ENCODE data around the gene EPHA2. TPM values are rescaled to one million over a fixed set of nuclear protein-coding genes. Genes with fewer than 3 reads are reported as not detected.

EPHA2 gene
- total RNA-seq, 1 donor from 2014 or later, result 44.8 TPM

- no peak for TF ChIP-seq CTCF (IDR thresholded peaks at IDR 0.05)
- peaks cover 45% of the 10 kb centered on the region for H3K4me1 ChIP-seq
- ATAC-seq (peak; percentile 86), DNase-seq (peak; percentile 90)
- intact Hi-C loops (cut with DNase I), result no loop called here
- H3K27ac ChIP-seq, result peak overlapping the region; percentile 85
- no peaks in the 10 kb centered on the region for H3K9me3 ChIP-seq
- no peaks in the 10 kb centered on the region for H3K36me3 ChIP-seq
- H3K27me3 ChIP-seq, result no peaks in the 10 kb centered on the region
- no peak overlapping the region for H3K4me3 ChIP-seq
These were observed 26.2 kb upstream of the EPHA2 start for GRCh38 chr1:16181887-16182719.

- Histone ChIP-seq H3K27ac (no peak overlapping the region), H3K36me3 (no peaks in the 10 kb centered on the region), H3K4me3 (no peak overlapping the region), H3K4me1 (peaks cover 60% of the 10 kb centered on the region), H3K9me3 (no peaks in the 10 kb centered on the region), H3K27me3 (no peaks in the 10 kb centered on the region)
- DNase-seq (peak; percentile 42), ATAC-seq (no peak)
- no peak for TF ChIP-seq CTCF (IDR thresholded peaks at IDR 0.05)
- intact Hi-C loops (cut with DNase I), result no loop called here
These were observed 24.5 kb upstream of the EPHA2 start for GRCh38 chr1:16180291-16180824.

- H3K27me3 ChIP-seq, result no peaks in the 10 kb centered on the region
- H3K4me1 ChIP-seq, result peaks cover 68% of the 10 kb centered on the region
- ATAC-seq, result peak; percentile 47
- H3K36me3 ChIP-seq, result no peaks in the 10 kb centered on the region
- intact Hi-C loops (cut with DNase I), result no loop called here
- DNase-seq, result peak; percentile 80
- H3K27ac ChIP-seq, result no peak overlapping the region
- no peaks in the 10 kb centered on the region for H3K9me3 ChIP-seq
- TF ChIP-seq CTCF (IDR thresholded peaks at IDR 0.05), result no peak
- no peak overlapping the region for H3K4me3 ChIP-seq
These were observed 23.0 kb upstream of the EPHA2 start for GRCh38 chr1:16178596-16179497.

- Histone ChIP-seq H3K9me3 (no peaks in the 10 kb centered on the region), H3K4me1 (peaks cover 70% of the 10 kb centered on the region), H3K4me3 (no peak overlapping the region), H3K36me3 (no peaks in the 10 kb centered on the region), H3K27me3 (no peaks in the 10 kb centered on the region), H3K27ac (no peak overlapping the region)
- DNase-seq (no peak), ATAC-seq (no peak)
- no peak for TF ChIP-seq CTCF (IDR thresholded peaks at IDR 0.05)
- intact Hi-C loops (cut with DNase I), result no loop called here
These were observed 21.4 kb upstream of the EPHA2 start for GRCh38 chr1:16177306-16177705.

- peaks cover 64% of the 10 kb centered on the region for H3K4me1 ChIP-seq
- ATAC-seq, result no peak
- intact Hi-C loops (cut with DNase I), result no loop called here
These were observed 20.8 kb upstream of the EPHA2 start for GRCh38 chr1:16176653-16177052.

More at GRCh38 chr1:16176653-16177052, 20.8 kb upstream of the EPHA2 start:
- no peak for DNase-seq
- Histone ChIP-seq H3K27me3 (no peaks in the 10 kb centered on the region), H3K27ac (peak overlapping the region; percentile 27), H3K36me3 (no peaks in the 10 kb centered on the region), H3K4me3 (no peak overlapping the region), H3K9me3 (no peaks in the 10 kb centered on the region)
- TF ChIP-seq CTCF (IDR thresholded peaks at IDR 0.05), result no peak
